8988T (cell line): ENCODE data around the gene RIMS4.

Source experiments
- DNase-seq: peaks from one replicate; pipeline ENCODE4 v3.0.0; 2011

RIMS4 gene

DNA sequence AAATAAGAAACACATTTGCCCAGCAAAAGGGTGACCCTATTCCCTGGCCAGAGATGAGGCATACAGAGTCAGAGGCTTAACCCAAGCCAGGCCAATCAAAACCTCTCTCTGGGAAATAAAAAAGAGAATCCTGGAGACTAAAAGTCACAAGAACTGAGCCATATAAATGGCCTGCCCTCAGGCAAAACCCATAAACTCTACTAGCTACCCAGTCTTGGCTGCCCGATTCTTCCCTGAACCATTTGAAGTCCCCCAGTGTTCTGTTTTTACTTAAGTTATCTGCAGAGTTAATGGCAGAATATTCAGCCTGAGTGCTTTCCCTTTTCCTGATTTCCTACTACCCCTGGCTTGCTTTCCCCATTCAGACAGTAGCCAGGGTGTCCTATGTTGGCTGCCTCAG is 50.8 kb downstream of the RIMS4 start:
- DNase-seq, result no peak

DNA sequence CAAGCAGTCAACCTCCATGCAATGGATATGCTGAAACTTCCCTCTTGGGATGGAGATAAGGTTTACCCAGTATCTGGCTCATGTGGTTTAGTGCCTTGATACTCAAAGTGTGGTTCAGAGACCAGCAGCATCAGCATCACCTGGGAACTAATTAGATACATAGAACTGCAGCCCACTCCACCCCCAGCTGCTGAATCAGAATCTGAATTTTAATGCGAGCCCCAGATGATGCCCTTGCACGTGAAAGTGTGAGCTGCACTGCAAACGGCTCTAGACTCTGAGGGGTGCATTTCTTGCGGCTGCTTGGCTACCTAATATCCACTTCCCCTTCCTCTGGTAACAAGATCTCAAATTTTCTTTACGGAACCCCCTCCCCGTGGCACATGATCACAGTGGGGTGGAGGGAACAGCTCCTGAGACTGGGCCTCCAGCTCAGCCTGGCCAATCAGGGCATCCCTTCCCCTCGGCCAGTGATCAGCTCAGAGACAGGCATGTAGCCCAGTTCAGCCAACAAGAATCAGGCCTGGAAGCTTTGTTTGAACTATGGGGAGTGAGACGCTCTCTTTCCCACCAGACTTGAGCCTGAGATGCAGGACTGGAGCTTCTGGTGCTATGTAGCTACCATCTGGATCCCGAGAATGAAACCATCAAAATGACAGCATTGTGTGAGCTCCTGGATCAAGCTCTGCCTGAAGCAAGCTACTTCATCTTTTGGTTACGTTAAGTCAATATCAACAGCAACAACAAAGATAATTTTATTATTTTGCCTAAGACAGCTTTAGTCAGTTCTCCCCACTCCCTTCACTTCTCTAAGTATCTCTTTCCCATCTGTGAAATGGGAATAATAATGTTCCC is 51.9 kb downstream of the RIMS4 start:
- DNase-seq, result no peak

DNA sequence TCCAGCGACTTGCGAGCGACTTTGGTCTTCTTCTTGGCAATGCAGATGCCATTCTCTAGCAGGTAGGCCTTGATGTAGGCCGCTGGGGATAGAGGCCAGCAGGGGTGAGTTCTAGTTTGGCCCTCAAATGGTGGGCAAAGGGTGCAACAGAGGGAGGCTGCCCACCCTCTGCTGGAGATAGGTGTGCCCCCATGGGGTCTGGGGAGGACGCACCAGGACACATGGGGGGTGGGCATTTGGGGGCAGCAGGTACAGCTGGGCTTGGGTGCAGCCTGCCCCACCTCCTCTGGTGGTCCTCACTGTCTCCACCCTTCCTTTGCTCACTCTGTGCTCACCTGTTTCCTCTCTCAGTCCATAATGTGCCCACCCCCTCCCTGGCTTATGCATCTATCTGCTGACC is 53.4 kb downstream of the RIMS4 start:
- no peak for DNase-seq

DNA sequence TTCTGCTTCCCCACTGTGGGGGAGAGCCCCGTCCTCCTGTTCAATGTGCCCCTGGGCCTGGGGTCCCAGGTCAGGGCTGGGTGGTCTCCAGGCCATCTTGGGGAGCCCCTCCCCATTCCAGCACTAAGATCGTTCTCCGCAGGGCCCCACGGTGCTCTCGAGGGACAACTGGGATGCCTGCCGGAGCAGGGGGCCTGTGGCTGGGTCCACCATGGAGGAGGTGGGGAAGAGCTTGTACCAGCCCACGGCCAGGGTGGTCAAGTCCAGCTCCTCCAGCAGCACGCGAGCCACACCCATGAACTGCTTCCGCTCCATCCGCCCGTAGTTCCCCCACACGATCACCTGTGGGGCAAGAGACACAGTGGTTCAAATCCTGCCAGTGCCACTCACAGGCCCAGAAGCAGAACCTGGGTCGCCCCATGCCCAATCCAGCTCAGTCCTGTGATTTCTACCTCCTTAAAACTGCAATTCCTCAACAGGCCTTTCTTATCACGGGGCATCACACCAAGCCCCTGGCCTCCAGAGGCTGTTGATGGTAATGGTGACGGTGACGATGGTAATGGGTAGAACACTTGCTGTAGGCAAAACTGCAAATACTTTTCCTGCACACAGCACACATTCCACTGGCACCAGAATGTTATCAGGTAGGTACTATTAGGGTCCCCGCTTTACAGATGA is 54.2 kb downstream of the RIMS4 start:
- peak; percentile 67 for DNase-seq

DNA sequence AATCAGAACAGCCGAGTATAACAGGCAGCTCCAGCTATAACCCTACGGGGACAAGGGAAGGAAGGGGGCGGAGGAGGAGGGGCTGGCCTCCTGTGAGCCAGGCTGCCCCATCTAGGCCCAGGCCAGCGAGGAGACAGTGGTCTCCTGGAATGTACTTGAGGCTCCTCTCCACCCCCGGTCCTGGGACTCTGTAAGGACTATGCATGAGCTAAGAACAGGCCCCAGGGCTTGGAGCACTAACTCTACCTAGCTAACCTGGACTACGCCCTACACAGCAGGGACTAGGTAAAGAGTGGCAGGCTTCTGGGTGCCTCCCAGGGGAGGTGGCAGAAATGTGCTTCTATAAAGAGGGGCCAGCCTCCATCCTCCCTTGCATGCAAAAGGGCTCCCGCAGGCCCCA is 55.8 kb downstream of the RIMS4 start:
- no peak for DNase-seq

DNA sequence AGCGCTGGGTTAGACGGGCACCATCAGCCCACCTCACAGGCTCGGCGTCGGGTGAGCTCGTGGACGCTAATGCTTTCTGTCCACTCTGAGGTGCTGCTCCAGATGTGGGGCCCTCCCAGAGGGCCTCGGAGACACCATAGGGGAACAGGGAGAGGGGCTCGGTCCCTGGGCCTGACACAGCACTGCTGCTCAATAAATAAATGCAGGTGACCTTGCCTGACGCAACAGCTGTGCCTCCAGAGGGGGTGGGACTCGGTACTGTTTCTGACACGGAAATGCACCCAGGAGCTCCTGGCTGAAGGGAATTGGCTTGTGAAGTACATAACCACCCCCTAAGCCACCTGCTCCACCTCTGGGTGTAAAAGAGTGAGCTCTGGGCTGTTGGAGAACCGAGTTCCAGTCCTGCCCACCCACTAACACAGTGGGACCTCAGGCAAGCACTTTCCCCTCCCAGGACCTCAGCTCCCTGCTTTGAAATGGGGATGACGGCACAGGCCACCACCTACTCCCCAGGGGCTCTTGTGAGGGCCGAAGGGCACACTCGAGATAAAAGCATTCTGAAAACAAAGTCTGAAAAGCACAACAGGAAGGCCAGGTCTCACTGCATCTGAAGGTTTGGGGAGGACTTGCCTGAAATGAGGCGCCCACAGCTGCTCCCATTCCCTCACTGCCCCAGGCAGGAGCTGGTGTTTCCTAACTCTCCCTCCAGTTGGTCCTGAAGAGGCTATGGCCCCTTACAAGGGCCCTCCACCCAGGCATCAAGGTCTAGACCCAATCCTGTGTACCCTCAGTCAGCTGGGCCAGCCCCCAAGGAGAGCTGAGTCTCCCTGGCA is 58.0 kb downstream of the RIMS4 start:
- no peak for DNase-seq

DNA sequence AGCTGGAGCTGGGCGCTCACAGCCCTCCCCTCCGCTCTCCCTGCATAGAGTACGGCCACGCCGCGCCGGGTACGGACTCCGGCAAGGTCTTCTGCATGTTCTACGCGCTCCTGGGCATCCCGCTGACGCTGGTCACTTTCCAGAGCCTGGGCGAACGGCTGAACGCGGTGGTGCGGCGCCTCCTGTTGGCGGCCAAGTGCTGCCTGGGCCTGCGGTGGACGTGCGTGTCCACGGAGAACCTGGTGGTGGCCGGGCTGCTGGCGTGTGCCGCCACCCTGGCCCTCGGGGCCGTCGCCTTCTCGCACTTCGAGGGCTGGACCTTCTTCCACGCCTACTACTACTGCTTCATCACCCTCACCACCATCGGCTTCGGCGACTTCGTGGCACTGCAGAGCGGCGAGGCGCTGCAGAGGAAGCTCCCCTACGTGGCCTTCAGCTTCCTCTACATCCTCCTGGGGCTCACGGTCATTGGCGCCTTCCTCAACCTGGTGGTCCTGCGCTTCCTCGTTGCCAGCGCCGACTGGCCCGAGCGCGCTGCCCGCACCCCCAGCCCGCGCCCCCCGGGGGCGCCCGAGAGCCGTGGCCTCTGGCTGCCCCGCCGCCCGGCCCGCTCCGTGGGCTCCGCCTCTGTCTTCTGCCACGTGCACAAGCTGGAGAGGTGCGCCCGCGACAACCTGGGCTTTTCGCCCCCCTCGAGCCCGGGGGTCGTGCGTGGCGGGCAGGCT is 60.1 kb downstream of the RIMS4 start:
- DNase-seq, result no peak

DNA sequence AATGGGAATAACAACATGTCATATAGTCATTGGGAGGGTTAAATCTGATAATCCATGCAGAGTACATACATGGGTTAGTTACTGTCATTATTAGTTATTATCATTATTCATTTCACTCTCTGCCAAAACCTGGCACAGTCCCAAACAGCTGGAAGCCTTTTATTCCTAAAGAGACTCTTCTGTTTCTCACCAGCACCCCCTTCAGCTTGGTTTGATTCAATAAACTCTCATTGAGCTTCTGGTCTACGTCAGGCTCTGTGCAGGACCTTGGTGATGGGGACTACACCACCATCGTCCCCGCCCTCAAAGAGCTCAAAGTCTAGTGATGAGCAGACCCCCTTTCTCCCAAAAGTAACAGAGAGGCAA is 62.4 kb downstream of the RIMS4 start:
- DNase-seq, result no peak

DNA sequence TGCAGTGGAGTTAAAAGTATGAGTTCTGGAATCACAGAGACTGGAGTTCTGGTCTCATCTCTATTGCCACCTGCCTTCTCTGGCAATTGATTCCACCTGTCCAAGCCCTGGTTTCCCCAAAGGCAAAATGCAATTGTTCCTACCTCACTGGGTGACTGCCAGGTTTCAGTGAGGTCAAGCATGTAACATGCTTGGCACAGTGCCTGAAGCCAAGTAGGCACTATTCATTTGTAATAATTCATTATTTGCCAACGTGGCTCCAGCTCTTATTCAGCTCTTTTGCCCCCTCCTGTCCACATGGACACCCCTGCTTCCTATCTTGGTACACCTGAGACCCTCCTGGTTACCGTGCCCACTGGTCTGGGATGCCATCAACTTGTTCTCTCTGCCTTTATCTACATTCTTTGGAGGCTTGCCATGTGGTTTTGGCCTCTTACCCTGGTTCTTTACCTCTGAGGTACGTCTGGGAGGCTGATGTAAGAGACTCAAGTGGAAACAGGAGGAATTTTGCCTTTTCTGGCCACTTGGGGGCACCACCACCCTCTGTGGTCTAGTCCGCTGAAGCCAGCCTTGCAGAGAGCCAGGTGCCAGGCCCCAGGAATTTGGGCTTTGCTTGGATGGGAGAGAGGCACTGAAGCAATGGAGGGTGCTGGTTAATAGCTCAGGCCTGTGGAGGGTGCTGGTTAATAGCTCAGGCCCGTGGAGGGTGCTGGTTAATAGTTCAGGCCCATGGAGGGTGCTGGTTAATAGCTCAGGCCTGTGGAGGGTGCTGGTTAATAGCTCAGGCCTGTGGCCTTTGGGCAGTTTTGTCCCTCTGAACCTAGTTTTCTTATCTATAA is 63.0 kb downstream of the RIMS4 start:
- DNase-seq, result peak; percentile 93

DNA sequence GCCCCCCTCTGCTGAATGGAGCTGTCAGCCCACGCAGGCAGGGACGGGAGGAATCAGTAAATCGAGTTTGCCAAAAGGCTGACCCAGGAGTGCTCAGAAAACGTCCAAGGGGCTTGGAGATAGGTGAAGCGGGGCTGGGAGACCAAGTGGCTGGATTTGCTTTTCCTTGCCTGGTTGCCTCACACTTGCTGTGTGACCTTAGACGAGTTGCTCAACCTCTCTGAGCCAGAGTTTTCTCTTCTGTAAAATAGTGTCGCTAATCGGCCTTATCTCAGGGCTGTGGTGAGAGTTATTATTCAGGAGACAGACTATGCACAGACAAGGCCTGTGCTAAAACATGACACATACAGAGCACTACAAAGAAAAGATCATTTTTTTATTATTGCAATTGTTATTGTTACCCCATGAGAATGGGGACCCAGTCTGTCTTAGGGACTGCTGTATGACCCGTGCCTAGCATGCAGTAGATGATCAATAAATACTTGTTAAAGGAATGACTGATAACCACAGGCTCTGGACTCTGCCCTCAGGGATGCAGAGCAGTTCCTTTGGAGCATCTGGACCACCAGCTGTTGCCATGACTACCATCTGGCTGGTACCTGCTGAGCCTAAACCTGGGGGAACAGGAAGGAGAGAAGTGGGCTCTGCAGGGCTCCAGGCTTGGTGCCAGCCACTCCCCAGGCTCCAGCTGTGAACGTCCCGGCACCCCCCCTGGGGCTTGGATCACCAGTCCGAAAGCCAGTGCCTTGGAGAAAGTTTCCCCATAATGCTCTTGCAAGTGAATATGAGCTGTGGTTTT is 63.8 kb downstream of the RIMS4 start:
- no peak for DNase-seq

DNA sequence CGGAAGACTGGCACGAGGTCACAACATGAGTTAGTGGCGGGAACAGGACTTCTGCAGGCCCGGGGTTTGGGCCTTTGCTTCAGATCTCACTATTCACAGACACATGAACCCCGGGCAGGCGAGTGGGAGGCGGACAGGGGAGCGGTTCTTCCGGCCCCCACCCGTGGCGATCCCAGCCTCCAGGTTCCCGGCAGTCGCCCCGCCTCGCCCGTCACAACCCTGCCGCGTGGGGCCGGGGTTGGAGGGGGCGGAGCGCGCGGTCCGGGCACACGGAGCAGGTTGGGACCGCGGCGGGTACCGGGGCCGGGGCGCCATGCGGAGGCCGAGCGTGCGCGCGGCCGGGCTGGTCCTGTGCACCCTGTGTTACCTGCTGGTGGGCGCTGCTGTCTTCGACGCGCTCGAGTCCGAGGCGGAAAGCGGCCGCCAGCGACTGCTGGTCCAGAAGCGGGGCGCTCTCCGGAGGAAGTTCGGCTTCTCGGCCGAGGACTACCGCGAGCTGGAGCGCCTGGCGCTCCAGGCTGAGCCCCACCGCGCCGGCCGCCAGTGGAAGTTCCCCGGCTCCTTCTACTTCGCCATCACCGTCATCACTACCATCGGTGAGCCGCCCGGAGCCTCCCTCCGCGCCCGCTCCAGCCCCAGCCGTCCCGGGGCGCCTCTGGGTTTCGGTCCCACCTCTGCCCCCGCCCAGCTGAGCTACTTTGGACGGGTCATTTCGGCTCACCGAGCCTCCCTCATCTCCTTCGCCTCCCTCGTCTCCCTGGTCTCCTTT is 64.6 kb downstream of the RIMS4 start, which contains the start of gene KCNK15:
Gene KCNK15, plus strand, starts transcription at position 268 of the 769 bp plus-strand sequence. Its CDS starts 46 bp downstream, at position 314.
- no peak for DNase-seq

DNA sequence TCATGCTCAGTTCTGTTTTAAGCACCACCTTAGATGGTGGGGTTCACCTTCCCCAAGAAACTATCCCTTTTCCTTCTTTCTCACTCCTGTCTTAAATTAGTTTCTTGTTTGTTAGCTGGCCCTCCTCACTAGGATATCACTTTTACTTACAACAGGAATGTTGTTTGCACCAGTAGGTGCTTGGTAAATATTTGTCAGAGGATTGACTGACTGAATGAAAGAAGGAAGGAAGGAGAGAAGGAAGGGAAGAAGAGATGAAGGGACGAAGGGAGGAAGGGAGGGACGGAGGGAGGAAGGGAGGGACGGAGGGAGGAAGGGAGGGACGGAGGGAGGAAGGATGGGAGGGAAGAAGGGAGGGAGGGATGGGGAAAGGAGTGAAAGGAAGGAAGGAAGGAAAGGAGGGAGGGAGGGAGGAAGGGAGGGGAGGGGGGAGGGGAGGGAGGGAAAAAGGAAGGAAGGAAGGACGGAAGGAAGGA is 65.2 kb downstream of the RIMS4 start:
- no peak for DNase-seq

DNA sequence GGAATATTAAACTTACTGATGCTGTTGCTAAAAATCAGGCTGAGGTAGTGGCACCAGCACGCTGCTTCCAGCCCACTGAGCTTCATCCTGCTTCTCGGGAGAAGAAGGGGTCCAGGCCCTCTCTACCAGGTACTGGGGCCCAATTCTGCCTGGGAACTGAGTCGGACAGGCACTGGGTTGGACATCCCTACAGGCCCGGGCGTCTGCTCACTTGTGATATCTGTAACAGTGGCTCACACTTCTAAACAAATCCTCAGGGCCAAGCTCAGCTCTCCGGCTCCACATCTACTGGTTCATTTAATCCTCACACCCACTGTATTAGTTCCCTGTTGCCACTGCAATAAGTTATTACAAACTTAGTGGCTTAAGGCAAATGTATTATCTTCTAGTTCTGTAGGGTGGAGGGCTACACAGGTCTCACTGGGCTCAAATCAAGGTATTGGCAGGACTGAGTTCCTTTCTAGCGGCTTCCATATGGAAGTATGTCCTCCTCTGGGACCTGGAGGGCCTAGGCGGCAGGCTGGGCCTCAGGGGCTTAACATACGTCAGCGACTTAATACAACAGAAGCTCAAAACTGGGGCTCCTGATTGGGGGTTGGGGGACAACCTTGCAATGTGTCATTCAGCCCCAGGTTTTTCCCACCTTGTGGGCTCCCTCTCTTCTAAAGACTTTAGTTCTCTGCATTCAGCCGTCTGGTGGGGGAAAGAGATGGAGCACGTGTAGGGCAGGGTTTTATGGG is 66.3 kb downstream of the RIMS4 start:
- no peak for DNase-seq

DNA sequence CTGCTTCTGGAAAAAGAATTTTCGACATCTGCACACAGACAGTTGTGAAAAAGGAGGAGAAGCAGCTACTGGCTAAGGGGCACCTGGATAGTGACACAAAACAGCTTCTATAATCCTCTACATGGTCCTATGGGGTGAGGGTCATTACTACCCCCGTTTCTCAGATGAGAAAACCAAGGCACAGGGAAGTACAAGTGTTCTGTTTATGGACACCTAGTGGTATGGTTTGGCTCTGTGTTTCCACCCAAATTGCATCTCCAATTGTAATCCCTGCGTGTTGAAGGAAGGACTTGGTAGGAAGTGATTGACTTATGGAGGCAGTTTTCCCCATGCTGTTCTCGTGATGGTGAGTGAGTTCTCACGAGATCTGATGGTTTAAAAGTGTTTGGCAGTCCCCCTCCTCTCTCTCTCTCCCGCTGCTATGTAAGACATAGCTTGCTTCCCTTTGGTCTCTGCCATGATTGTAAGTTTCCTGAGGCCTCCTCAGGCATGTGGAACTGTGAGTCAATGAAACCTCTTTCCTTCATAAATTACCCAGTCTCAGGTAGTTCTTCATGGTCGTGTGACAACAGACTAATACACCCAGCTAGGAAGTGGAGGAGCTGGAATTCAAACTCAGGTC is 67.2 kb downstream of the RIMS4 start:
- no peak for DNase-seq

DNA sequence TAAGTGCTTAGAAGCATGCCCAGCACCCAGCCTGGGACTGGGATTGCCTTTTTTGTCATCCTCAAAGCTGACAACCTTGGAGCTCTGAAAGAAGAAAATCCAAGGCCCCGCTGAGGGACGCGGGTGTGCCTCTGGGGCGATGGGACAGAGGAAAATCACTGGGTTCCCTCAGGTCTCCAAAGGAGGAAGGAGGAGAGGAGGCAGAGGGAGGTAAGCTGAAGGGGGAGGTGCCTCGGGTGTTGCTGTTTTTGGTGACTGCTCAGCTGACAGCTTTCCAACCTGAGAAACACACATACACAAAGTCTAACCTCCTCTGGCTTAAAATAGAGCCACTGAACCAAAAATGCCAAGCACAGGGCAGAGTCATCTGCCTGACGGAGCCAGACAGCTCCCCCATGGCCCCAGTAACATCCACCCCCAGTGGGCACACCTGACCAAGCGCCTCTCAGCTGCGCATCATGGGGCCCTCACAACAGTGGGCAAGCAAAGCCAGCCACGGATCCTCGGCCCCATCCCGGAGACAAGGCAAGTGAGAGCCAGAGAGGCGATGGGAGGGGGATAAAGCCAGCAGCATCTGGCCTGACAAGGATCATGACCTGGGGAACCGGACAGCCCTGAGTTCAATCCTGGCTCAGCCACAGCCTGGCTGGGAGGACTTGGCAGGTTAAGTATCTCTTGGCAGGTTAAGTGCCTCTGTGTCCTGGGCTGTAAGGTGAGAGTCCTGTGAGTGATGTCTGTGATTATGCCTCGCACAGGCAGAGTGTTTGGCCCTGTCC is 67.9 kb downstream of the RIMS4 start:
- no peak for DNase-seq

DNA sequence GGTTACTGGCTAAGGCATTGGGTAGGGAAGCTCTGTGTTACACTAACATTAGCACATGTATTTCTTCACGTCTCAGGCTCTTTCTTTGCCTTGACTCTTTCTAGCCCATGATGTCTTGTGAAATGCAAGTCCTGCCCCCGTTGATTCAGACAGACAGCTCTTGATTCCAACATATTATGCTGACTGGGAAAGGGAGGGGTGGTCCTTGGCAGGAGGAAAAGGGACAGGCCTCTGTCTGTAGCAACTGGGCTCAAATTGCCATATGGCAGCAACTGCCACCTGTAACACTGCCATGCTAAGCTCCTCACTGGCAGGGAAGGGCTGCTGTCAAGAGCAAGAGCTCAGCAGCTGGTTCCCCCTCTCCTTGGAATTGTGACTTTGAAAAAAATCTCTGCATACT is 70.4 kb downstream of the RIMS4 start:
- DNase-seq, result no peak

DNA sequence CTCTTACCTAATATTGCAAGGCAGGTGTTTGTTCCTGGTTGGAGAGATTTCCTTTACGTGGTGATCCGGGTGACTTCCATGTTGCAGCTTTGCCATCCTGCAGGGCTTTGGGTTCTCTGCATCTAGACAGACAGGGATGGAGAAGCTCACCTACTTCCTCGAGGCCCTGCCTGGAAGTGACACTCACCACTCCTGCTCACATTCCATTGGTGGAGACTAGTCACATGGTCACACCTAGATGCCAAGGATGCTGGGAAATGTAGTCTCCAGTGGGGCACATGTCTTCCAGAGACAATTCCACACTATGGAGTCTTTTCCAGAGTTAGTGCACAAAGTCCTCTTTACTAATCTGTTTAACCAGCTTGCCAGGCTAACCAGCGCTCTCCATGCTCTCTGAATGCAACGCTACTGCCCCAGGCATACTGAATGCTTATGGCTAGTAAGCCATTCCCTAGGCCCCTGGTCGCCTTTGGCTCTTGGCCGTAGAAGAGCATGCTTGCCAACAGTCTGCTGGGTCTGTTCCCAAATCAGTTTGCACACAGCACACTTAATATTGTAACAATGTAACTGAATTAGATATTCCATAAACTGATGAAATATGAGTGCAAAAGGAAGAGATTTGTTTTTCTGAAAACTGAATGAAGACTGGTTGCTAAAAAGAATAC is 71.4 kb downstream of the RIMS4 start:
- peak; percentile 91 for DNase-seq
